Measurements from ENCODE around the gene CENPO.
"Not testable (repeated sequence)": the region's sequence is repeated elsewhere in the genome, so short reads cannot be mapped to it uniquely, and the experiment has no call there.

The CENPO gene

DNA sequence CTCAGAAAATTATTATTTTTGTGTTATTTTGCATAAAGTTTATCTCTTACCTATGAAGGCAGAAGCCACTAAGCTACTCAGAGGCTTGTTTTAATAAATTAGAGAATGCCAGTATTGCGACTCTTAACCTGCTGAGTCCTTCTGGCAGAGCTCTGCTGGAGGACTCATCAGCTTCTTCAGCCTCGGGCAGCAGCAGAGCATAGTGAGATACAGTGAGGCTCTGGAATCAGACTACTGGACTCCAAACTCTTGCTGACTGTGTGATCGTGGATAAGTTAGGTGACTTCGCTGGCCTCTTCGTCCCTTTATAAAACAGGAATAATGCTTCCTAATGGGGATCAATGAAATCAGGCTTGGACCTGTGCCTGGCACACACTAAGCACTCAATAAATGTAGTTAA lies 1.8 kb upstream of the CENPO start:
- no peak for DNase-seq

DNA sequence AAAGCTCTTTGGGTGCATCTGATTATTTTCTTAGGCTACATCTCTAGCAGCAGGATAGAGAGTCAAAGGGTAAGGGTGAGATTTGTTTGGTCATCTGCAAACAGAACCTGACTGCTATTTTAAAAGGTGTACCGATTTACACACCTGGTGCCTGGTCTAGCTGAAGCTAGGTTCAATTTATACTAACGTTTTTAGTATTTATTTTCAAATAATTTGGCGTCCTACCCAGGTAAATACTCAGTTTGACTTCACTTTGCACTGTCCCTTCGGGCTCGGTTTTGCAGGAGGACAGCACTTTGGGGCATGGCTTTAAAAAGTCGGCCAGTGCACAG lies 717 bp upstream of the CENPO start:
- DNase-seq = no peak

DNA sequence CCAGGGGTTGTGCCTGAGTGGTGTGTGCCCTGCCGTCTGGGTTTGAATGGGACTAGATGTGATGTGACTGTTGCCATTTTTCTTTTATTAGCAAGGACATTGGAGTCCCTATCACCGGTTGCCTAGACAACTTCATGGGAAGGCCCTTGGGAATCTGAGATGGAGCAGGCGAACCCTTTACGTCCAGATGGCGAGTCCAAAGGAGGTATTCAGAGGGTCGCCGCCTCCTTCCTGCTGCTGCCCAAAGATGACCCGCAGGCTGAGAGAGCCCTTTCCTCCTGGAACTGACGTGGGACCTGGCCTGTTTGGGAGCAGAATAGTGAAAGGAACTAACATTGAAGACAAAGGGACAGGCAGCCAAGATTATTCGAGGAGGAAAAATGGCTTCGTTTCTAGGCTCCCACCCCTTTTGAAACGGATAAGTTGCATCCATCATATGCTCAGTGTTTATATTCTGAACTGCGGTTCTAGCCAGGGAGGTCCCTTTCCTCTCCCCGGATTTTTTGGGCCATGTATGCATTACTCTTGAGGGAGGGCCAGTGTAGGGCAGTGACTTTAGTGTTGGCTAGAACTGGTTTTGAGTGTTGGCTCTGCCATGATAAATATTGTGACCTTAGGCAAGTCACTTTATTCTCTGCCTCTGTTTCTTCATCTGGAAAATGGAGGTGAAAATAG lies 673 bp downstream of the CENPO start:
- DNase-seq = no peak

GRCh38 chr2:24797644-24798043 lies 4.4 kb downstream of the CENPO start:
- no peak for DNase-seq

- DNase-seq = not testable (repeated sequence)
Measured at GRCh38 chr2:24800487-24800886, 7.3 kb downstream of the CENPO start.

GRCh38 chr2:24805811-24806660 lies 12.8 kb downstream of the CENPO start:
- DNase-seq = not testable (repeated sequence)

GRCh38 chr2:24806661-24807036 lies 13.4 kb downstream of the CENPO start:
- DNase-seq = no peak

DNA sequence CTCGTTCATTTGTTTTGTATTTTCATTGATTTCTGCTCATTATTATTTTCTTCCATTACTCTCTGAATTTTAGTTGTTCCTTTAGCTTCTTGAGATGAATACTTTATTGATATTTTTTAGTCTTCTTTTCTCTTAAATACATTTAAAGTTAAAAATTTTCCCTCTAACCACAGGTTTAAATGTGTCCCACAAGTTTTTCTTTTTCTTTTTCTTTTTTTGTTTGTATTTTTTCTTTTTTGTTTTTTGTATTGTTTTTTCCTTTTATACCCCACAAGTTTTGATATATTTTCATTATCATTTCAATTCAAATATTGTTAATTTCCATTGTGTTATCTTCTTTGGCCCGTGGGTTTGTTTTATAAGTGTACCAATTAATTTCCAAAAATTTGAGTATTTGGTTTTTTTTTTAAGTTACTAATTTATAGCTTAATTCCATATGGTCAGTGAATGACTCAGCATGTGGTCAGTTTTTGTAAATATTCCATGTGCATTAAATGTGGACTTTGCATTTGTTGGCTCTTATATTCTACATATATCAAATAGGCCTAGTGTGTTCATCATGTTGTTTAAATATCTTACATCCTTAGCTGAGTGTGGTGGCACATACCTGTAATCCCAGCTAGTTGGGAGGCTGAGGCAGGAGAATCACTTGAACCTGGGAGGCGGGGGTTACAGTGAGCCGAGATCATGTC lies 16.2 kb downstream of the CENPO start:
- DNase-seq = no peak

DNA sequence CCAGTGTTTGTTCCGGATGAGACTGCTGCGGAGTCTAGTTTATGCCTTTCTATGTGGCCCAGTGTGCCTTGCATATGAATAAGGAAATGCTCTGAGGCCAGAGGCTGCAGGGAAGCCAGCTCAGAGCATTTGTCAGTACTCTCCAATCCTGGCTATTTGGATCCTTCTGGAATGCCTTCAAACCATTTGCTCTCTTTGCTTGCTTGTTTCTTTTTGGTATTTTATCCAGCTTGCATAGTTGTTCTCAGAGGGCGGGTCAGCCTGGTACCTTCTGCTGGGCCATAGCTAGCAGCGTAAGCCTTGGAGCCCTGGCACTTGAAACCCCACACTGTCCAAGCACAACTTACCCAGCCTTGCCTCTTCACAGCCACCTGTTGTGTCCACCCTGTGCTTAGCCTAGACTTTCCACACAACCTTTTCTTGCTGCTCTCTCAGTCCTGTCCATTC lies 20.5 kb downstream of the CENPO start:
- no peak for DNase-seq

DNA sequence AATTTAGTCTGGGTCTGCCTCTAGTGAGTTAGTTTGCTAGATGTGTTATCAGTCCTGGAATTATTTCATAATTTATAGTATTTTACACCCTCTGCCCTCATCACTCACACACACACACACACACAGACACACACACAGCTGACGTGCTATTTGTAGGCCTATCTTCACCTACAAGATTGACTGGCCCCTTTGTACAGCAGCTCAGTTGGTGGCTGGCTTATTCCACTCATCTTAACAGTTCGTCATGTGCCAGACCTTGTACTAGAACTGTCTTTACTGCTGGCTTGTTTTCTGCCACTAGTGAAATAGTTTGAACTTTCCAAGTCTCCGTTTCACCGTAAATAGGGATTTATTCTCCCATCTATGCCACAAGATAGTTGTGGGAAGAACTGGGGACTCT lies 21.3 kb downstream of the CENPO start:
- DNase-seq = no peak

- DNase-seq = no peak
Measured at GRCh38 chr2:24815171-24815570, 21.9 kb downstream of the CENPO start.

DNA sequence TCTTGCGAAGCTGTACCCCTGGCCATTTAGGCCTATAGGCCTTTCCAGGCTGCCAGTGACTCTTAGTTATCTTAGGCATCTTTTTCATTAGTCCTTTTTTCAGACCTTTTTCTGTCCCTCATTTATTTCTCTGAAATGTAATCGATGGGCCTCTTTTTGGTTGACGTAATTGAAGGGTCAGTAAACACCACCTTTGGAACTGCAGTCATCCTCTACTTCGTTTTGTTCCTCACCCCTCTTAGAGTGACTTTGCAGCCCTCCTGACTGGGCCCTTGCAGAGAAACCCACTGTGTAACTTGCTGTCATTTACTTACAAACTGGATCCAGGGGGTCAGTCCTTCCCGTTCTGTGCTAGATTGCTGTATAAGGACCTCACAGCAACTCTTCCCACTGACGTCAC lies 23.2 kb downstream of the CENPO start:
- no peak for DNase-seq

- DNase-seq = no peak
Measured at GRCh38 chr2:24816884-24817283, 23.7 kb downstream of the CENPO start.

DNA sequence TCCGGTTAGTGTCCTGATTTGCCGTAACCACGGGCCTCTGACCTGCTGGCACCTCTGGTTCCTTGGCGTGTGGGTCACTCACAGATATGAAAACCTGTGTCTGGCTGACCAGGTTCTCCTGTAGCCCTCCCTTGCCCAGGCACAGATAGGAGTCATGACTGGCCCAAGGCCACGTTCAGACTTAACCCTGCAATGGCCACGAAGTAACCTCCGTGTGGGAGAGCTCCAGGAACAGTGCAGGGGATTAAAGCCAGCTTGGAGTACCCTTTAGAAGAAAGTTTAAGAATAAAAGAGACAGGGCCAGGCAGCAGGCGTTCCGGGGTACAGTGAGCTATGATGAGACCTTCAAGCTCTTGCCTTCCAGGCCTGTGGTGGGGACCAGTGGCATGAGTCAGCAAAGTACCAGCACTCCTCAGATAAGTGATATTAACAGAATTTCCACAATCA lies 25.5 kb downstream of the CENPO start:
- no peak for DNase-seq

DNA sequence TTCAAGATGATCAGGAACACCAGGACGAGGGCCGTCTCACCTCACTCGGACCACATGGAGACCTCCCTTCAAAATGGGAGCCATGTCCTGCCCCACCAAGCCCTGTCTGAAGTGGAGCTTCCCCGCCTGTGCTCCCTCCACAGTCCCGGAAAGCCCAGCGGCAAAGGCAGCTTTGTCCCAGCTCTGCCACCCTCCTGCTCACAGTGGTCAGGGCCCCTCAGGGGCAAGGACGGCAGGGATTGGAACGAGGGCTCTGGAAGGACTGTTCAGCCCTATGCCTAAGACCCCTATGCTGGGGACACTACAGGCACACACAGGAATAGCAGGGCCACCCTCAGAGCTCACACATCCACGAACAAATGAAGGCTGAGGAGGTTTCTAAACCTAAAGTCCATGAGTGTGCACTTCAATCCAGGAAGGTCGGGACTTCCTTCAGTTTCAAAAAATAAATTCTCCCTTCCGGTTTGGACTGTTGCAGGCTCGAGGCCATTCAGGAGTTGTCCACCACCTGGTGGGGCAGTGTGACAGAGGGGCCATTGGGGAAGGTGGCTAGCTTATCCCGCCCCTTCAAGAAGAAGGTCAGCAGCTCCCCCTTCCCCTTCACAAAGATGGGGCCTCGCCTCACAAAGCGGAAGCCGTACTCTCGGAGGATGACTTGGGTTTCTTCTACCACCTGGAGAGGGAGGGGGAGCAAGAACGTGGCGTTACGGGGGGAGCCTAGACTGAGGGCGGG lies 26.4 kb downstream of the CENPO start:
- no peak for DNase-seq

DNA sequence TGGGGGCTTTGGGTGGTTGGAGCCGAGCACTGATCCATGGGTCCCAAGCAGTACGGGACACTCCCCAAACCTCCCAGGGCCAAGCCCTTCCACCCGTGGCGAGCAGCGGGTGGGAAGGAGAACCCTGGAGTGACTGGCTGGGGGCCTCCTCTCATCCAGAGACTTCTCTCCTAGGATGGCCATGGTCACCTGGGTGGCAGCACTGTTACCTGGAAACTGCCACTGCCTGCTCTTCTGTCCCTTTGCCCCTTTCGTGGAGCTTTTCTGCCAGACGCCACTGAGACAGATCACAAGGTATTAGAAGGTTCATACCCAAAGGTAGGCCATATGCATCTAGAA lies 26.9 kb downstream of the CENPO start:
- DNase-seq = no peak

DNA sequence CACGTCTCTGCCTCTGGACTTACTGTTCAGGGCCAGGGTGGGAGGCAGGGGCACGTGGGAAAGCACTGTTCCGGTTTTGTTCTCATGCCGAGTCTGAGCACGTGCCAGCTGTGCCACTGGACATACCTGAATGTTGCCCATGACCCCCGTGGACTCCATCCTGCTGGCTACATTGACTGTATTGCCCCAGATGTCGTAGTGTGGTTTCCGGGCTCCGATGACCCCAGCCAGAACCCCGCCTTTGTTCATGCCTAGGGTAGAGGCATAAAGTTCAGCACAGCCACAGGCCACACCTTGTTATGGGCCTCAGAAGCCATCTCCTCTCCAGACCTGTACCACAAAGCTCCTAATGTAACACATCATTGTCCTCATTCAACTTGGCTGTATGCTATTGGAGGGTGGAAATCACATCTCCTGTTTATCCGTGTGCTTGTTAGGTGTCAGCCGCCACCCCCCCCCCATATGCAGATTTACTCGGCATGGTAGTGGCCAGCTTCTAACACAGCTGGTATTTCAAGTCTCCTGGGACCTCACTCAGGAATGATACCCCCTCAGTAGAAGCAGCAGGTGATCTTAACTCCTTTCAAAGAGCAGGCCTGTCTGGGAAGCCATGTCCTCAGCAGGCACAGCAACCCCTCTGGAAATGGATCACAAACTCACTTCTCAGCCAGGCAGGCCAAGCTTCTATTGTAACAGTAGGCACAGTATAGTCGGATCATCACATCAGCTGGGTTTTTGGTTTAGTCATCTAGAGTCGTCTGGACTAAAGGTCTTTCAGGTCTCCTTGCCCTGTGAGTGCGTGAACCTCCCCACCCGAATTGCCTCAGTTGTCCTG lies 27.6 kb downstream of the CENPO start:
- no peak for DNase-seq

- DNase-seq = no peak
Measured at GRCh38 chr2:24821433-24821891, 28.2 kb downstream of the CENPO start.

- no peak for DNase-seq
Measured at GRCh38 chr2:24822049-24822706, 29.0 kb downstream of the CENPO start.

DNA sequence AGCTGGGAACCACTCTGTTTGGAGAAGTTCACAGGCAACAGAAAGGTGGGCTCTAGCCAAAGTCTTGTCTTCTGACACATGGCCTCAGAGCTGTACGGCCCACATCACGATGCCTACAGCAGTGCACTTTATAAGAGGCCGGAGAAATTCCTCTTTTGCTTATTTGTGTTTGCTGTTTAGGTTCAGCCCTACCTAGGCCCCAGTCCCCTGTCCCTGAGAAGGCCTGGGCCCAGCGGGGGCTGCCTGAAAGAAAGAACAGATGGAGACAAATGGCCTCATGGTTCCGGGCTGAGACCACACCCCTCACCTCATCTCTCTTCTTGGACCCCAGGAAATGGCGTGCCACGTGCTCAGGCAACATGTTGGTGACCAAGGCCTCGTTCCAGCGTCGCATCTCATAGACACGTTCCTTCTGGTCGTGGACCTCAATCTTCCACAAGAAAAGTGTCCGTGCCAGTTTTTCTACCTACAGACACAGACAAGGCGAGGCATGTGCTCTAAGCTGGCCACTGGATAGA lies 30.9 kb downstream of the CENPO start:
- DNase-seq = no peak
